ENCODE measurements around the gene MINDY4.

MINDY4 gene

GRCh38 chr7:30775992-30776391 is 4.8 kb downstream of the MINDY4 start:
- DNase-seq (ENCODE audit: low read depth): no peak

GRCh38 chr7:30776971-30777370 is 5.8 kb downstream of the MINDY4 start:
- no peak for DNase-seq (ENCODE audit: low read depth)

- DNase-seq (ENCODE audit: low read depth): no peak
These were observed 7.2 kb downstream of the MINDY4 start for GRCh38 chr7:30778255-30779025.

GRCh38 chr7:30779574-30779973 is 8.4 kb downstream of the MINDY4 start:
- DNase-seq (ENCODE audit: low read depth): no peak

- no peak for DNase-seq (ENCODE audit: low read depth)
These were observed 9.7 kb downstream of the MINDY4 start for GRCh38 chr7:30780941-30781340.

- no peak for DNase-seq (ENCODE audit: low read depth)
These were observed 11.5 kb downstream of the MINDY4 start for GRCh38 chr7:30782690-30783089.

- DNase-seq (ENCODE audit: low read depth): no peak
These were observed 14.6 kb downstream of the MINDY4 start for GRCh38 chr7:30785786-30786185.

- DNase-seq (ENCODE audit: low read depth): no peak
These were observed 16.3 kb downstream of the MINDY4 start for GRCh38 chr7:30787486-30787885.

GRCh38 chr7:30788640-30789333 is 17.6 kb downstream of the MINDY4 start:
- no peak for DNase-seq (ENCODE audit: low read depth)

- no peak for DNase-seq (ENCODE audit: low read depth)
These were observed 18.1 kb downstream of the MINDY4 start for GRCh38 chr7:30789334-30789711.

GRCh38 chr7:30790356-30790755 is 19.1 kb downstream of the MINDY4 start:
- no peak for DNase-seq (ENCODE audit: low read depth)

- no peak for DNase-seq (ENCODE audit: low read depth)
These were observed 19.9 kb downstream of the MINDY4 start for GRCh38 chr7:30791114-30791513.

GRCh38 chr7:30795161-30795948 is 24.1 kb downstream of the MINDY4 start:
- DNase-seq (ENCODE audit: low read depth): no peak

GRCh38 chr7:30796105-30796869 is 25.1 kb downstream of the MINDY4 start:
- no peak for DNase-seq (ENCODE audit: low read depth)

GRCh38 chr7:30797176-30798040 is 26.2 kb downstream of the MINDY4 start:
- no peak for DNase-seq (ENCODE audit: low read depth)

GRCh38 chr7:30799206-30799975 is 28.2 kb downstream of the MINDY4 start:
- DNase-seq (ENCODE audit: low read depth): no peak

GRCh38 chr7:30799976-30800661 is 28.9 kb downstream of the MINDY4 start:
- no peak for DNase-seq (ENCODE audit: low read depth)

- DNase-seq (ENCODE audit: low read depth): peak; percentile 1
These were observed 29.6 kb downstream of the MINDY4 start for GRCh38 chr7:30800785-30801252.

- DNase-seq (ENCODE audit: low read depth): no peak
These were observed 31.6 kb downstream of the MINDY4 start for GRCh38 chr7:30802812-30803211.
